Measurements from ENCODE around the gene TESK2.
A peak's percentile ranks its signal among the peaks of the same experiment; 100 is the strongest.

Gene TESK2

GRCh38 chr1:45299981-45300668 is 190.8 kb downstream of the TESK2 start:
- DNase-seq: peak in 1 of 4 experiments; percentile 7

DNA sequence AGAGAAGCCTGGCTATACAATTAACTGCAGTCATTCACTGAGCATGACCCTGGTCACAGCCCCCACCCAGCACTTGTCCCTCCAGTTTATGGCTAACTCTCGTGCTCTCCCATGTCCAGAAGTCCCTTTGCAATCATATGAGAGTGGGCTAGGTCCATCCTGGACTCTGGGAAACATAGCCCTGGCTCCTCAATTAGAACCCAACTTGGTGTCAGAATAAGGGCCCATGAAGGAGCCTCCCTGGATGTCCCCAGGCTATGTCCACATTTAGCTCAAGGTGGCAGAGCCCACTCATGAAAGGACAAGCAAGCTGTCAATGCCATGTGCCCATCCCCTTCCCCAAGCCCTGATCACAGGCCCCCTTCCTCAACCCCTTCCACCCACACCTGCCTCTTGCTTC is 191.7 kb downstream of the TESK2 start:
- no peak for DNase-seq

DNA sequence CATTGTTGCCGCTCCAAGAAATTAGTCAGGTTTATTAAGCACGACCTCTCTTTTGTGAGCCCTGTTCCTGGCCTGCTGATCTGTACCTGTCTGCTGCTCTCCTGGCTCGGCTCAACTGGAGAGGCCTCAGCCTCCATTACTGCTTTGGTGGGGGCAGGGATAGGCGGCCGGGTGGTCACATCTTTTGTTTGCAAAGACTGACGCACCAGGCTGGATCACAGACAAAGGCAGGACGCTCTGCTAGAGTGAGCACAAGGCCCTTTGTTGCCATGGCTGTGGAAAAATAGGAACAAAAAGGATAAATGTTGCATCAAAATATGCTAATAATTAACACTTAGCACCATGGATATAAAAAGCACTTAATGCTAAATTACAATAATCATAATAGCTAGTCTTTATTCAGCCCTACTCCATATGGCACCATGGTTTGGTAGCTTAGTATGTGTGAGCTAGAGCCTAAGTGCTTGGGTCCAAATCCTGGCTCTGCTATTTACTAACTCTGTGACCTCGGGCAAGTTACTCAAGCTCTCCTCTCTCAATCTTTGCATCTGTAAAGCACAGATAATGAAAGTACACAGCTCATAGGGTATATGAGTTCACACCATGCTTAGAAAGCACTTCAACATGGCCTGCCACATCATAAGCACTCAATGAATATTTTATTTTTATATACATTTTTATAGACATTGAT is 193.2 kb downstream of the TESK2 start:
- DNase-seq: no peak
